Subcutaneous abdominal adipose tissue (tissue), 5 donors: ENCODE data around the gene COQ4.
"Not testable (repeated sequence)": the region's sequence is repeated elsewhere in the genome, so short reads cannot be mapped to it uniquely, and the experiment has no call there.

Source experiments
- H3K27ac ChIP-seq: one replicate; pipeline ENCODE4 v1.7.0; 2013; ENCODE audit warnings: low read depth, mild to moderate bottlenecking, inconsistent platforms, low read length, moderate library complexity
- H3K27me3 ChIP-seq, 5 donors: one replicate each; pipeline ENCODE4 v1.7.0; 2013; ENCODE audit warnings: low read length in 5 of 5, inconsistent platforms in 1 of 5; ENCODE audit not compliant: control insufficient read depth in 5 of 5, insufficient read depth in 4 of 5
- H3K36me3 ChIP-seq, 5 donors: one replicate each; pipeline ENCODE4 v1.7.0; 2013; ENCODE audit warnings: low read length in 5 of 5; ENCODE audit not compliant: control insufficient read depth in 5 of 5, insufficient read depth in 5 of 5
- H3K4me1 ChIP-seq, 5 donors: one replicate each; pipeline ENCODE4 v1.7.0; 2013; ENCODE audit warnings: low read length in 5 of 5, mild to moderate bottlenecking in 3 of 5, moderate library complexity in 1 of 5; ENCODE audit not compliant: control insufficient read depth in 5 of 5, insufficient read depth in 5 of 5
- H3K4me3 ChIP-seq, 5 donors: one replicate each; pipeline ENCODE4 v1.7.0; 2013; ENCODE audit warnings: low read length in 5 of 5, low read depth in 1 of 5
- H3K9ac ChIP-seq, 5 donors: one replicate each; pipeline ENCODE4 v1.7.0; 2013; ENCODE audit warnings: low read length in 5 of 5, mild to moderate bottlenecking in 4 of 5, moderate library complexity in 3 of 5
- H3K9me3 ChIP-seq, 5 donors: one replicate each; pipeline ENCODE4 v1.7.0; 2013; ENCODE audit warnings: low read length in 5 of 5; ENCODE audit not compliant: control insufficient read depth in 5 of 5
- donor health status: healthy.
- donor health status: healthy.
- donor health status: healthy.
- donor health status: healthy.
- donor health status: healthy.

COQ4 gene

GRCh38 chr9:128322404-128323211, at the start of gene COQ4, which contains the start of gene TRUB2:
Gene COQ4, plus strand, starts transcription at chr9:128322839. Its CDS starts 20 bp downstream, at chr9:128322859.
Gene TRUB2, minus strand, starts transcription at chr9:128322447. Its CDS starts 39 bp downstream, at chr9:128322408.
- Histone ChIP-seq H3K36me3 (peaks cover 2 to 28% (median 17%) of the 10 kb centered on the region in 5 donors), H3K27me3 (no peaks in the 10 kb centered on the region), H3K4me1 (peaks cover 3 to 26% (median 25%) of the 10 kb centered on the region in 5 donors), H3K27ac (peak within 1 kb of the TSS; percentile 85), H3K9me3 (no peaks in the 10 kb centered on the region), H3K9ac (peak within 1 kb of the TSS; percentile 77 to 89 (median 87)), H3K4me3 (peak within 1 kb of the TSS; percentile 84 to 99 (median 91))

GRCh38 chr9:128274245-128274644, 48.4 kb upstream of the COQ4 start:
- Histone ChIP-seq H3K27ac (peak overlapping the region; percentile 77), H3K4me3 (peak overlapping the region in 3 of 5 donors; percentile 83 to 88 (median 86)), H3K4me1 (peaks cover 1 to 34% (median 31%) of the 10 kb centered on the region in 5 donors), H3K9ac (peak overlapping the region in 3 of 5 donors; percentile 13 to 92 (median 58)), H3K9me3 (no peaks in the 10 kb centered on the region), H3K36me3 (peaks cover 0 to 33% (median 21%) of the 10 kb centered on the region in 5 donors), H3K27me3 (no peaks in the 10 kb centered on the region)

- Histone ChIP-seq H3K4me1 (peaks cover 1 to 42% (median 31%) of the 10 kb centered on the region in 5 donors), H3K27me3 (no peaks in the 10 kb centered on the region), H3K9ac (peak within 1 kb of the TSS; percentile 66 to 92 (median 90)), H3K27ac (peak within 1 kb of the TSS; percentile 80), H3K9me3 (no peaks in the 10 kb centered on the region), H3K4me3 (peak within 1 kb of the TSS; percentile 85 to 97 (median 88)), H3K36me3 (peaks cover 0 to 25% (median 21%) of the 10 kb centered on the region in 5 donors)
Measured at GRCh38 chr9:128275198-128276007, 47.2 kb upstream of the COQ4 start, which contains the start of gene GOLGA2. Gene GOLGA2, minus strand, starts transcription at chr9:128276007. Its CDS starts 31 bp downstream, at chr9:128275976.

- Histone ChIP-seq H3K27ac (peak within 1 kb of the TSS; percentile 80), H3K36me3 (peaks cover 0 to 21% (median 19%) of the 10 kb centered on the region in 5 donors), H3K9me3 (no peaks in the 10 kb centered on the region), H3K4me3 (peak within 1 kb of the TSS; percentile 85 to 97 (median 88)), H3K27me3 (no peaks in the 10 kb centered on the region), H3K9ac (peak within 1 kb of the TSS; percentile 66 to 92 (median 90)), H3K4me1 (peaks cover 1 to 42% (median 31%) of the 10 kb centered on the region in 5 donors)
Measured at GRCh38 chr9:128276008-128276573, 46.5 kb upstream of the COQ4 start, which contains the start of gene SWI5. Gene SWI5, plus strand, starts transcription at chr9:128276276.

- peak overlapping the region; percentile 38 to 92 (median 90) for H3K9ac ChIP-seq
- no peaks in the 10 kb centered on the region for H3K27me3 ChIP-seq
- peaks cover 0 to 15% (median 12%) of the 10 kb centered on the region in 5 donors for H3K36me3 ChIP-seq
- peak overlapping the region; percentile 85 to 97 (median 88) for H3K4me3 ChIP-seq
- peaks cover 1 to 42% (median 31%) of the 10 kb centered on the region in 5 donors for H3K4me1 ChIP-seq
- H3K27ac ChIP-seq: peak overlapping the region; percentile 80
- no peaks in the 10 kb centered on the region for H3K9me3 ChIP-seq
Measured at GRCh38 chr9:128276574-128277270, 45.9 kb upstream of the COQ4 start.

- not testable (repeated sequence) for H3K36me3 ChIP-seq, H3K9me3 ChIP-seq, H3K27ac ChIP-seq, H3K27me3 ChIP-seq, H3K9ac ChIP-seq
- peak overlapping the region in 1 of 5 donors; percentile 11 for H3K4me3 ChIP-seq
- peaks cover 1 to 35% (median 25%) of the 10 kb centered on the region in 5 donors for H3K4me1 ChIP-seq
Measured at GRCh38 chr9:128279088-128280073, 43.3 kb upstream of the COQ4 start.

- H3K27ac ChIP-seq: no peak overlapping the region
- H3K9me3 ChIP-seq: no peaks in the 10 kb centered on the region
- H3K27me3 ChIP-seq: no peaks in the 10 kb centered on the region
- peaks cover 0 to 27% (median 17%) of the 10 kb centered on the region in 5 donors for H3K4me1 ChIP-seq
- H3K9ac ChIP-seq: no peak overlapping the region
- H3K36me3 ChIP-seq: peaks cover 0 to 3% (median 1%) of the 10 kb centered on the region in 5 donors
- no peak overlapping the region for H3K4me3 ChIP-seq
Measured at GRCh38 chr9:128280084-128280622, 42.5 kb upstream of the COQ4 start.

- peaks cover 0 to 21% (median 17%) of the 10 kb centered on the region in 5 donors for H3K36me3 ChIP-seq
- no peak overlapping the region for H3K4me3 ChIP-seq
- H3K27ac ChIP-seq: no peak overlapping the region
- no peaks in the 10 kb centered on the region for H3K9me3 ChIP-seq
- no peaks in the 10 kb centered on the region for H3K27me3 ChIP-seq
- H3K9ac ChIP-seq: no peak overlapping the region
- H3K4me1 ChIP-seq: peaks cover 0 to 14% (median 3%) of the 10 kb centered on the region in 5 donors
Measured at GRCh38 chr9:128282500-128282899, 40.1 kb upstream of the COQ4 start.
